Myocyte (in vitro differentiated cells): ENCODE measurements around the gene SCG2. TPM values are rescaled to one million over a fixed set of nuclear protein-coding genes. Genes with fewer than 3 reads are reported as not detected.
"Not testable (repeated sequence)": the region's sequence is repeated elsewhere in the genome, so short reads cannot be mapped to it uniquely, and the experiment has no call there.

Experiments used
- DNase-seq: peaks from one replicate; pipeline ENCODE4 v3.0.0-alpha.2; 2012; ENCODE audit warnings: low read depth
- total RNA-seq: library from RNA; depleted of rRNA; stranded (reverse); fragments of >200 nt; gene quantifications from 2 replicates; pipeline ENCODE4 v1.2.3, GENCODE V29; 2014

The SCG2 gene
- total RNA-seq, 1 donor from 2014 or later = 112 TPM

GRCh38 chr2:223612501-223612900 is 10.3 kb upstream of the SCG2 start:
- no peak for DNase-seq

- DNase-seq = no peak
These were observed 8.9 kb upstream of the SCG2 start for GRCh38 chr2:223611061-223611460.

GRCh38 chr2:223607476-223607875 is 5.3 kb upstream of the SCG2 start:
- no peak for DNase-seq

- DNase-seq = no peak
These were observed 4.8 kb upstream of the SCG2 start for GRCh38 chr2:223606946-223607345.

- no peak for DNase-seq
These were observed 2.1 kb upstream of the SCG2 start for GRCh38 chr2:223604231-223604630.

GRCh38 chr2:223602972-223603371 is 811 bp upstream of the SCG2 start:
- DNase-seq = no peak

- no peak for DNase-seq
These were observed 1.1 kb downstream of the SCG2 start for GRCh38 chr2:223601018-223601417.

GRCh38 chr2:223599640-223600380 is 2.4 kb downstream of the SCG2 start:
- DNase-seq = peak; percentile 47

- DNase-seq = peak; percentile 91
These were observed 3.0 kb downstream of the SCG2 start for GRCh38 chr2:223598994-223599639.

- no peak for DNase-seq
These were observed 5.1 kb downstream of the SCG2 start for GRCh38 chr2:223597076-223597475.

GRCh38 chr2:223596208-223596607 is 6.0 kb downstream of the SCG2 start:
- DNase-seq = no peak

GRCh38 chr2:223594831-223595230 is 7.3 kb downstream of the SCG2 start:
- no peak for DNase-seq

GRCh38 chr2:223594259-223594658 is 7.9 kb downstream of the SCG2 start:
- DNase-seq = no peak

GRCh38 chr2:223592689-223593088 is 9.5 kb downstream of the SCG2 start:
- not testable (repeated sequence) for DNase-seq

- no peak for DNase-seq
These were observed 10.6 kb downstream of the SCG2 start for GRCh38 chr2:223591596-223591995.

- DNase-seq = no peak
These were observed 11.2 kb downstream of the SCG2 start for GRCh38 chr2:223590964-223591363.

- DNase-seq = no peak
These were observed 12.3 kb downstream of the SCG2 start for GRCh38 chr2:223589901-223590300.

- no peak for DNase-seq
These were observed 13.9 kb downstream of the SCG2 start for GRCh38 chr2:223588251-223588650.

- no peak for DNase-seq
These were observed 14.9 kb downstream of the SCG2 start for GRCh38 chr2:223587301-223587700.

GRCh38 chr2:223586261-223586660 is 15.9 kb downstream of the SCG2 start:
- DNase-seq = peak; percentile 68

- peak; percentile 33 for DNase-seq
These were observed 16.5 kb downstream of the SCG2 start for GRCh38 chr2:223585666-223586065.

- no peak for DNase-seq
These were observed 20.2 kb downstream of the SCG2 start for GRCh38 chr2:223582001-223582400.

GRCh38 chr2:223580951-223581350 is 21.2 kb downstream of the SCG2 start:
- DNase-seq = peak; percentile 76
